ENCODE measurements around the gene PDHA1.

GRCh38 chrX:19381326-19381725, 37.6 kb downstream of the PDHA1 start:
- TF ChIP-seq, protein P1, sequence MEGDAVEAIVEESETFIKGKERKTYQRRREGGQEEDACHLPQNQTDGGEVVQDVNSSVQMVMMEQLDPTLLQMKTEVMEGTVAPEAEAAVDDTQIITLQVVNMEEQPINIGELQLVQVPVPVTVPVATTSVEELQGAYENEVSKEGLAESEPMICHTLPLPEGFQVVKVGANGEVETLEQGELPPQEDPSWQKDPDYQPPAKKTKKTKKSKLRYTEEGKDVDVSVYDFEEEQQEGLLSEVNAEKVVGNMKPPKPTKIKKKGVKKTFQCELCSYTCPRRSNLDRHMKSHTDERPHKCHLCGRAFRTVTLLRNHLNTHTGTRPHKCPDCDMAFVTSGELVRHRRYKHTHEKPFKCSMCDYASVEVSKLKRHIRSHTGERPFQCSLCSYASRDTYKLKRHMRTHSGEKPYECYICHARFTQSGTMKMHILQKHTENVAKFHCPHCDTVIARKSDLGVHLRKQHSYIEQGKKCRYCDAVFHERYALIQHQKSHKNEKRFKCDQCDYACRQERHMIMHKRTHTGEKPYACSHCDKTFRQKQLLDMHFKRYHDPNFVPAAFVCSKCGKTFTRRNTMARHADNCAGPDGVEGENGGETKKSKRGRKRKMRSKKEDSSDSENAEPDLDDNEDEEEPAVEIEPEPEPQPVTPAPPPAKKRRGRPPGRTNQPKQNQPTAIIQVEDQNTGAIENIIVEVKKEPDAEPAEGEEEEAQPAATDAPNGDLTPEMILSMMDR (IDR thresholded peaks at IDR 0.05; ENCODE audit: insufficient read depth, low read length) = no peak
- TF ChIP-seq POLR2AphosphoS5 (IDR thresholded peaks at IDR 0.05; ENCODE audit: low read depth) (no peak), SPI1 (IDR thresholded peaks at IDR 0.05; ENCODE audit: borderline replicate concordance, low read depth) (no peak), GABPA (IDR thresholded peaks at IDR 0.05; ENCODE audit: low read depth) (no peak)
- TF ChIP-seq, protein P2, sequence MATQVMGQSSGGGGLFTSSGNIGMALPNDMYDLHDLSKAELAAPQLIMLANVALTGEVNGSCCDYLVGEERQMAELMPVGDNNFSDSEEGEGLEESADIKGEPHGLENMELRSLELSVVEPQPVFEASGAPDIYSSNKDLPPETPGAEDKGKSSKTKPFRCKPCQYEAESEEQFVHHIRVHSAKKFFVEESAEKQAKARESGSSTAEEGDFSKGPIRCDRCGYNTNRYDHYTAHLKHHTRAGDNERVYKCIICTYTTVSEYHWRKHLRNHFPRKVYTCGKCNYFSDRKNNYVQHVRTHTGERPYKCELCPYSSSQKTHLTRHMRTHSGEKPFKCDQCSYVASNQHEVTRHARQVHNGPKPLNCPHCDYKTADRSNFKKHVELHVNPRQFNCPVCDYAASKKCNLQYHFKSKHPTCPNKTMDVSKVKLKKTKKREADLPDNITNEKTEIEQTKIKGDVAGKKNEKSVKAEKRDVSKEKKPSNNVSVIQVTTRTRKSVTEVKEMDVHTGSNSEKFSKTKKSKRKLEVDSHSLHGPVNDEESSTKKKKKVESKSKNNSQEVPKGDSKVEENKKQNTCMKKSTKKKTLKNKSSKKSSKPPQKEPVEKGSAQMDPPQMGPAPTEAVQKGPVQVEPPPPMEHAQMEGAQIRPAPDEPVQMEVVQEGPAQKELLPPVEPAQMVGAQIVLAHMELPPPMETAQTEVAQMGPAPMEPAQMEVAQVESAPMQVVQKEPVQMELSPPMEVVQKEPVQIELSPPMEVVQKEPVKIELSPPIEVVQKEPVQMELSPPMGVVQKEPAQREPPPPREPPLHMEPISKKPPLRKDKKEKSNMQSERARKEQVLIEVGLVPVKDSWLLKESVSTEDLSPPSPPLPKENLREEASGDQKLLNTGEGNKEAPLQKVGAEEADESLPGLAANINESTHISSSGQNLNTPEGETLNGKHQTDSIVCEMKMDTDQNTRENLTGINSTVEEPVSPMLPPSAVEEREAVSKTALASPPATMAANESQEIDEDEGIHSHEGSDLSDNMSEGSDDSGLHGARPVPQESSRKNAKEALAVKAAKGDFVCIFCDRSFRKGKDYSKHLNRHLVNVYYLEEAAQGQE (IDR thresholded peaks at IDR 0.05; ENCODE audit: insufficient replicate concordance, low read depth) = no peak

Data from HL-60 (cell line).